A673 (cell line): ENCODE measurements around the gene SPRR1A.

Source experiments
- EZH2 ChIP-seq: fragments of 200-600 bp; sonication (generic); IDR thresholded peaks from 2 replicates; pipeline ENCODE4 v1.6.1; 2017; ENCODE audit warnings: borderline replicate concordance, low read depth, mild to moderate bottlenecking, mixed read lengths, antibody characterized with exemption, low read length; ENCODE audit not compliant: poor library complexity, severe bottlenecking
- TF ChIP-seq, protein P1 (sequence below): fragments of 300-800, 200-600 bp; sonication (generic); conservative IDR thresholded peaks from 2 replicates; pipeline ENCODE4 v1.5.1; 2017; ENCODE audit warnings: low read depth, mild to moderate bottlenecking, antibody characterized with exemption, low read length, moderate library complexity, mixed read lengths

DNA sequence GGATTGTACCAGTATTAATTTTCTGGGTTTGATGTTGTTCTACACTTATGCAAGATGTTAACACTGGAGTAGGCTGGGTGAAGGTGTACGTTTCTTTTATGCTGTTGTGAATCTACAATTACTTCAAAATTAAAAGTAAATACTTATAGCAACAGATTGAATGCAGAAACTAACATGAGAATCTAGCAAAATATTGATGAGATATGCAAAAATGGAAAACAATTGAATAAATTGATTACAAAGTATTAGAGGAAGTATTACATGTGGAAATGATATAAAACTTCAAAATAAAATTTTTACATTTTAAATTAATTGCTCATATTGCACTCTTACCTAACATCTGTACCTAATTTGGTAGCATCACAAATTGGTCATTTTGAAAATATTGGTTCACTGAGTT lies 12.0 kb downstream of the SPRR1A start:
- no peak for TF ChIP-seq EZH2
- TF ChIP-seq, protein P1, sequence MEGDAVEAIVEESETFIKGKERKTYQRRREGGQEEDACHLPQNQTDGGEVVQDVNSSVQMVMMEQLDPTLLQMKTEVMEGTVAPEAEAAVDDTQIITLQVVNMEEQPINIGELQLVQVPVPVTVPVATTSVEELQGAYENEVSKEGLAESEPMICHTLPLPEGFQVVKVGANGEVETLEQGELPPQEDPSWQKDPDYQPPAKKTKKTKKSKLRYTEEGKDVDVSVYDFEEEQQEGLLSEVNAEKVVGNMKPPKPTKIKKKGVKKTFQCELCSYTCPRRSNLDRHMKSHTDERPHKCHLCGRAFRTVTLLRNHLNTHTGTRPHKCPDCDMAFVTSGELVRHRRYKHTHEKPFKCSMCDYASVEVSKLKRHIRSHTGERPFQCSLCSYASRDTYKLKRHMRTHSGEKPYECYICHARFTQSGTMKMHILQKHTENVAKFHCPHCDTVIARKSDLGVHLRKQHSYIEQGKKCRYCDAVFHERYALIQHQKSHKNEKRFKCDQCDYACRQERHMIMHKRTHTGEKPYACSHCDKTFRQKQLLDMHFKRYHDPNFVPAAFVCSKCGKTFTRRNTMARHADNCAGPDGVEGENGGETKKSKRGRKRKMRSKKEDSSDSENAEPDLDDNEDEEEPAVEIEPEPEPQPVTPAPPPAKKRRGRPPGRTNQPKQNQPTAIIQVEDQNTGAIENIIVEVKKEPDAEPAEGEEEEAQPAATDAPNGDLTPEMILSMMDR, result no peak
